Measurements from ENCODE around the gene WWC2.

The WWC2 gene

GRCh38 chr4:183136855-183137254, 37.8 kb downstream of the WWC2 start:
- no peak for TF ChIP-seq CTCF (IDR thresholded peaks at IDR 0.05; ENCODE audit: borderline replicate concordance, extremely low read depth, low read length, poor library complexity, severe bottlenecking)
- no peak for TF ChIP-seq EZH2 (IDR thresholded peaks at IDR 0.05; ENCODE audit: borderline replicate concordance, low read depth, low read length, severe bottlenecking)
- H3K27me3 ChIP-seq (ENCODE audit: insufficient read depth, low read length, poor library complexity): no peaks in the 10 kb centered on the region
- H3K79me2 ChIP-seq (ENCODE audit: insufficient read depth, low read length): no peaks in the 10 kb centered on the region
- no peak overlapping the region for H3K4me2 ChIP-seq (ENCODE audit: insufficient read depth, low read length)
- H3K4me1 ChIP-seq (ENCODE audit: insufficient read depth, low read length): no peaks in the 10 kb centered on the region
- no peak for ATAC-seq (ENCODE audit: insufficient read depth, low read depth)
- no peaks in the 10 kb centered on the region for H4K20me1 ChIP-seq (ENCODE audit: insufficient read depth, low read length)
- H3K27ac ChIP-seq (ENCODE audit: low read length): no peak overlapping the region
- no peaks in the 10 kb centered on the region for H3K9me3 ChIP-seq (ENCODE audit: insufficient read depth, low read length, severe bottlenecking)
- no peak overlapping the region for H2AFZ ChIP-seq (ENCODE audit: low read depth, low read length)
- H3K9ac ChIP-seq (ENCODE audit: low read depth, low read length): no peak overlapping the region
- H3K36me3 ChIP-seq (ENCODE audit: insufficient read depth, low read length): no peaks in the 10 kb centered on the region
- H3K4me3 ChIP-seq (ENCODE audit: low read depth in 1 of 2, low read length in 2 of 2): no peak overlapping the region
- DNase-seq: no peak

- no peaks in the 10 kb centered on the region for H4K20me1 ChIP-seq (ENCODE audit: insufficient read depth, low read length)
- no peak overlapping the region for H3K9ac ChIP-seq (ENCODE audit: low read depth, low read length)
- H3K36me3 ChIP-seq (ENCODE audit: insufficient read depth, low read length): no peaks in the 10 kb centered on the region
- no peaks in the 10 kb centered on the region for H3K9me3 ChIP-seq (ENCODE audit: insufficient read depth, low read length, severe bottlenecking)
- no peak for ATAC-seq (ENCODE audit: insufficient read depth, low read depth)
- no peak for DNase-seq
- H2AFZ ChIP-seq (ENCODE audit: low read depth, low read length): no peak overlapping the region
- H3K4me3 ChIP-seq (ENCODE audit: low read depth in 1 of 2, low read length in 2 of 2): no peak overlapping the region
- no peaks in the 10 kb centered on the region for H3K27me3 ChIP-seq (ENCODE audit: insufficient read depth, low read length, poor library complexity)
- no peak for TF ChIP-seq CTCF (IDR thresholded peaks at IDR 0.05; ENCODE audit: borderline replicate concordance, extremely low read depth, low read length, poor library complexity, severe bottlenecking)
- no peak overlapping the region for H3K4me2 ChIP-seq (ENCODE audit: insufficient read depth, low read length)
- H3K27ac ChIP-seq (ENCODE audit: low read length): no peak overlapping the region
- no peaks in the 10 kb centered on the region for H3K4me1 ChIP-seq (ENCODE audit: insufficient read depth, low read length)
- no peaks in the 10 kb centered on the region for H3K79me2 ChIP-seq (ENCODE audit: insufficient read depth, low read length)
Measured at GRCh38 chr4:183139058-183139750, 40.1 kb downstream of the WWC2 start.

GRCh38 chr4:183139972-183140570, 41.0 kb downstream of the WWC2 start:
- no peak for ATAC-seq (ENCODE audit: insufficient read depth, low read depth)
- Histone ChIP-seq H3K4me1 (ENCODE audit: insufficient read depth, low read length) (no peaks in the 10 kb centered on the region), H4K20me1 (ENCODE audit: insufficient read depth, low read length) (no peaks in the 10 kb centered on the region), H3K27ac (ENCODE audit: low read length) (no peak overlapping the region), H3K27me3 (ENCODE audit: insufficient read depth, low read length, poor library complexity) (no peaks in the 10 kb centered on the region), H3K4me2 (ENCODE audit: insufficient read depth, low read length) (no peak overlapping the region), H3K79me2 (ENCODE audit: insufficient read depth, low read length) (no peaks in the 10 kb centered on the region), H3K36me3 (ENCODE audit: insufficient read depth, low read length) (no peaks in the 10 kb centered on the region), H3K4me3 (ENCODE audit: low read depth in 1 of 2, low read length in 2 of 2) (no peak overlapping the region), H3K9me3 (ENCODE audit: insufficient read depth, low read length, severe bottlenecking) (no peaks in the 10 kb centered on the region), H3K9ac (ENCODE audit: low read depth, low read length) (no peak overlapping the region), H2AFZ (ENCODE audit: low read depth, low read length) (no peak overlapping the region)
- DNase-seq: no peak
- TF ChIP-seq CTCF (IDR thresholded peaks at IDR 0.05; ENCODE audit: borderline replicate concordance, extremely low read depth, low read length, poor library complexity, severe bottlenecking) (no peak), EZH2 (IDR thresholded peaks at IDR 0.05; ENCODE audit: borderline replicate concordance, low read depth, low read length, severe bottlenecking) (no peak)
